HG03045 (cell line): ENCODE data around the gene IL25.

Experiments
- ATAC-seq: cut with Tn5 transposase; IDR thresholded peaks from one replicate; pipeline ENCODE4 v1.9.1; 2021; ENCODE audit warnings: mild to moderate bottlenecking, moderate library complexity; ENCODE audit not compliant: unreplicated experiment

IL25 gene

DNA sequence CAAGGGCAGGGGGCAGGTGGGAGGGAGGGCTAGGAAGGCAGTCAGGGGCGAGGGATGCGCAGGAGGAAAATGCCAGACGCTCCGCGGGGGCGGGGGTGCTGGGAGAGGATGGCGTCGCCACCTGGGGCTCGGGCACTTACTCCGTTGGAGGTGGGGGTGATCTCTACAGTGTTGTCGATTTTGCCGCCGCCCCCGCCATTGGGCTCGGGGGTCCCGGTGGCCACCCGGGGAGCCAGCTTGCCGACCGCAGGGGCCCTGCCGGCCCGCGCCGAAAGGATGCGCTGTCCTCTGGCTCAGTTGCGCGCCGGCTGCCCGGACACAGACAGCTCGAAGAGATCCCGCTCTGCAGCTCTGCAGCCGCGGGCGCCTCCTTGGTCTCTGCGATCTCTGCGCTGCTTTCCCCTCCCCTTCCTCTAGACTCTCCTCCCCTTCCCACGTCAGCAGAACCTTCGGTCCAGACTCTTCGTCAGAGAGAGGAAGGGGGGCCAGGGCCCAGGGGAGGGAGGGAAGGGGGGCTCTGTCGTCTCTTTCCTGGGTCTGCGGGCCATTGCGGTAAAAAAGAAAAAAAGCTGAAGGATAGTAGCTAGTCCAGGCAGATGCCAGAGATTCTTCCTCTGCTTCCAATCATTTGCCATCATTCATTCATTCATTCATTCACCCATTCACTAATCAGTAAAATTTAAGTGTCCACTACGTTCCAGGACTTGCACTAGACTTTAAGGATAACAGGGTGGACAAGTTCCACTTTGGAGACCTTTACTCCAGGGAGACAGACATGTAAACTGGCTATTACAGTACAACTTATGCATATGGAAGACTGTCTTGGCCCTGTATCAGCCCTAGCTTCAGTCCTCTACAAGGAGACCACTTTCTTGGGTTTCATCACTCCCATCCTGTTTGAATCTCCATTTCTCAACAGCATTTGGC is 19.8 kb upstream of the IL25 start, which contains the start of gene SLC22A17:
SLC22A17 (minus strand) TSS at position 382 of the 927 bp plus-strand sequence.
- ATAC-seq, result no peak

DNA sequence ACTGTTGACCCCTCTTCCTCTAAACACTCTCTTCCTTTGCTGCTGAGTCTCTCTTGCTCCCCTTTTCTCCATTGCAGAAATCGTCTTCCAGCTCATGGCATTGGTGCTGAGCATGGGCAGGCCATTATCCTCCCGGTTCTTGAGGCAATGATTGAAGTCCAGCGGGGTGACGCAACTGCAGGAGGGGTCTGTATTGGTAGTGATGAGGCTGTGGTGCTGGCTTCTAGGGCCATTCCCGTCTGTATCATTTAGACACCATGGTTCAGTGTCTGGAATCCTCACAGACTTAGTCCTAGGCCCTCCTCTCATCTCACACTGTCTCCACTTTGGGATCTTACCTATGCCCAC is 19.2 kb upstream of the IL25 start:
- no peak for ATAC-seq

DNA sequence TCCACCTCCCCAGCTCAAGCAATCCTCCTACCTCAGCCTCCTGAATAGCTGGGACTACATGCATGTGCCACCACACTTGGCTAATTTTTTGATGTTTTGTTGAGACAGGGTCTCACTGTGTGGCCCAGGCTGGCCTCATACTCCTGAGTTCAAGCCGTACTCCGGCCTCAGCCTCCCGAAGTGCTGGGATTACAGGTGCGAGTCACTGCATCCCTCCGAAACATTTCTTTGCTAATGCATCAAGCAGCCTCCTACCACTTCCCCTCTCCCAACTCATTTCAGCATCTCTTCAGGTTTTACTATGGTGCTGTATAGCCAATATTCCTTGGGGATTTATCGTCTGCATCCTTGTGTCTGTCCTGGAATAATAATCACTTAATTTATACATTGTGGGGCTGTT is 17.6 kb upstream of the IL25 start:
- ATAC-seq, result no peak

DNA sequence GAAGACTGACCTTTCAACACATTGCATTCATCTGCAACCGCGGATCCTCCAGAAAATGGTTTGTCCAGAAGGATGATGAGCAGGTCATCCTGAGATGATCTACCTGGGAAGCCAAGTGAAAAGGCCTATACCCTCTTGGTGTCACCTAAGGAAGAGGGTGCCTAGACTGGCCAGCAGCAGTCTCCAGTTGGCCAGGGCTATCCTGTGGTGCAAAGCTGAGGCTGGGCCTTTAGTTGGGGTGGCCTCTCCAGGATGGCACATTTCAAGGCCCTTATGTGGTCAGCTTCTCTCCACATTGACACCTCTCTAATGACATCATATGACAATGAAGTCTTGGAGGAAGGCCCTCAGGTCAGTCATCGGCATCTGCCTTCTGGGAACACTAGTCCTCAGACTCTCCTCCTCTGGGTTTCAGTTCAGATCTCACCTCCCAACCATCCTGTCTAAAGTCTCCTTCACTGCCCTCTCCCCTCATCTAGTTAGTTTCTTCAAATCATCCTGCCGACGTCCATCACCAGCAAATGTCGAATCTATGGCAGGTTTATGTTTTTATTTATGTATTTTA is 16.7 kb upstream of the IL25 start:
- no peak for ATAC-seq

DNA sequence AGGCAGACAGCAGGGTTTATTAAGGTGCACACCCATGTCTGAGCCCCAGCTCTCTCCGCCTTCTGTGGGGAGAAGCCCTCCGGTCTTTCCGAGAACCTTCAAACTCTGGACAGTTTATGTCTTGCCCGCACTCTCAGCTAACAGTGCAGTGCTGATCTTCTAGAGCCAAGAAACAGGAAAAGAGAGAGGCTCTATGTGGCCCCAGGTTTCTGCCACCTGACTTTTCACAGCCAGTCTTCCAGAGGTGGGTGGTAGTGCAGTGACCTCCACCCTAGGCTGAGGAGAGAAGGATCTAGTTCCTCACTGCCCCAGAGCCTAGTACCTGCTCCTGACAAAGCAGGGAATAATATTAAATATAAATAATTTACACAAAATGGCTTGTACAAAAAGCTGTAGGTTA is 15.9 kb upstream of the IL25 start:
- ATAC-seq, result no peak

DNA sequence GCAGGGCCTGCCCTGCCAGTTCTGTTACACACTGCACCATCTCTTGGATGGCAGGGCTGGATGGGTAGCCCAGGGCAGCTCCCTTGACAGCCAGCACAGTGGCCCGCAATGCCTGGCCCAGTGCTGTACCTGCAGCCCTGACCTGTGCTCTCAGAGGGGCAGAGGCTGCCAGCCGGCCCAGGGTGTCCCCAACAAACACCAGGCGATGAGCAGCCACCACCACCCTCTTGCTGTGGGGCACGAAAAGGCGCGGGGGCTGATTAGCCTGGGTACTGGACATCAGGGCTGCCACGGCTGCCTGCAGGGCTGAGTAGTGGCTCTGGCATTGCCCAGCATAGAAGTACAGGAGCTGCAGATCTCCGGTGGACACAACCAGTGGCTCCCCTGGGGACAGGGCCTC is 15.3 kb upstream of the IL25 start:
- ATAC-seq, result no peak

DNA sequence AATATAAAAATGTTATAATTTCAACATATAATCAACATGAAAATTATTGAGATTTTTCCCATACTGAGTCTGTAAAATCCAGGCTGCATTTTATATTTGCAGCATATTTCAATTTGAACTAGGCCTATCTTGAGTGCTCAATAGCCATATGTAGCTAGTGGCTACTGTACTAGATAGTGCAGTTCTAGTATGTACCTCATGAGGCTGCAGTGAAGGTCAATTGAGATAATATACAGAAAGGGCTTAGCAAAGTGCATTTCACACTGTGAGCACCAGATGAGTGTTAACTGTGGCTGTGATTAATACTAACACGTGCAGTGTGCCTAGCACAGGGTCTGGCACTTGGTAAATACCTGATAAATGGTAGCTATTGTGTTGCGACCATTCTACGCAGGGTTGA is 14.6 kb upstream of the IL25 start:
- ATAC-seq, result no peak

DNA sequence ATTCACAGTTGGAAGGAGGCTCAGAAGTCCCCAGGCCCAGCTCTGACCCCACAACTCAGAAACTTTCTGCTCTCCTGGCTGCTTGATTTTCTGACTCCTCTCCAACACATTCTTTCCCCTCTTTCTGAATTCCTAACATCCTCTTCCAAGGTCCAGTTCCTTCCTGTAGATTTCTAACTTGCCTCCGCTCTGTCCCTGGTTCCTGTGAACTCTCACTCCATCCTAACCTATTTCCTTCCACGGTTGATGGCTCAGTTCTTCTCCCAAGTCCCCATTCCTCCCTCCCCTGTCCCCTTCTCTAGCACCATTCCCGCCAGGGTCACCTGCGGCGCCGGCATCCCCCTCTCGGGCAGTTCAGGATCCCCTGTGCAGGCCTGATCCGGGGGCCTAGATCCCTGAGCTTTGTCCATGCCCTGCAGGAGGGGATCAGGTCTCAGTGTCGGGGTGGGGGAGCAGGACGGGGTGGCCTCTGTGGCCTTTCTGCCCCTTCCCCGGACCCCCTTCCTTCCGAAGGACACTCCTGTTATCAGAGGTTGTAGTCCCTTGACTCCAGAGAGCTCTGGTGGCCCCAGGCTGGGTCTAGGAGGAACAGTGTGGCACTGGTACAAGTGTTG is 13.9 kb upstream of the IL25 start:
- no peak for ATAC-seq

DNA sequence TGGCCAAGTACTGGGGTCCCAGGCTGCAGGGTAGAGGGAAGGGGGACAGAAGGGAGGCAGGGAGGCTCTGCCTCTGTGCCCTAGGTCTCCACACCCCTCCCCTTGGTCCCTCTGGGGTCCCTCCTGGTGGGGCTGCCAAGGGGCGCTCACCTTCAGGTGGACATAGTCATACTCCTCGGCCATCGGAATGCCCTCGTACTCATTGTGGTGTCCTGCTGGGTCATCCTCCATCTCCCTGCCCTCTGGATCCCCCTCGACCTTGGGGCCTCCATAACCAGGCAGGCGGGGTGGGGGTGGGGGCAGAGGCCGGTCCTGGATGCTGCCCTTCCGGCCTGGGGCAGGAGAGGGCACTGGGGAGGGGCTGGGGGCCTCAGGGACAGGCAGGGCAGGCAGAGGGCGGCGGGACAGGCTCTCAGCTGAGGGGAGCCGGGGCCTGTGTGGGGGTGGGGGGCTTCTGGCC is 13.4 kb upstream of the IL25 start:
- no peak for ATAC-seq

DNA sequence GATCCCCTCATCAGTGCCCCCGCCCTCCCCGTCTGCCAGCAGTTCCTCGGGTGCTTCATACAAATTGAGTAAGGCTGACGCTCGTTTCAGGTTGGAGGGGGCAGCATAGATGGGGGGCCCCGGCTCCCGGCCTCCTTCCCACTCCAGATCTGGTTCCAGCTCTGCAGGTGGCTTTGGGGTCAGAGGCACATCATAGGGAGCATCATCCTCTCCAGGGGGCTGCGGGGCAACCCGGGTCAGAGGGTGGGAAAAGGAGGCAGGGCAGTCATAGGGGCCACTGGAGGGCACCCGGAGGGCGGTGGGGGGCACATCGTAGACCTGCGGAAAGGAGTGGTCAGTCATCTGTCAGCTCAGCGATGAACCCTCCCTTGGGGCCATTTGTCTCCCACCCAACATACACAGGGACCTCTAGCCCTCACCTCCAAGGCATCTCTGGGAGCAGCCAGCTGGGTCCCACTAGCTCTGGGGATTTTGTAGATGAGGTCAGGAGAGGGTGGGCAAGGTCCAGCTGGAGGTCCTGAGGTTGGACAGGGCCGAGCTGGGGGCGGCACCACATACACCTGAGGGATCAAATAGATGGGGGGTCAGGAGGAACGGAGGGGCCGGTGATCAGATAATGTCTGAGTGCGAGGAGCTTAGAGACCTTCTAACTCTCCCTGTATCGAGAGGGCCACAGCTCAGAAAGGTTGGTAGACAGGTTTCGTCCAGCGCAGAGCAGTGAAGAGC is 12.7 kb upstream of the IL25 start:
- ATAC-seq, result no peak

DNA sequence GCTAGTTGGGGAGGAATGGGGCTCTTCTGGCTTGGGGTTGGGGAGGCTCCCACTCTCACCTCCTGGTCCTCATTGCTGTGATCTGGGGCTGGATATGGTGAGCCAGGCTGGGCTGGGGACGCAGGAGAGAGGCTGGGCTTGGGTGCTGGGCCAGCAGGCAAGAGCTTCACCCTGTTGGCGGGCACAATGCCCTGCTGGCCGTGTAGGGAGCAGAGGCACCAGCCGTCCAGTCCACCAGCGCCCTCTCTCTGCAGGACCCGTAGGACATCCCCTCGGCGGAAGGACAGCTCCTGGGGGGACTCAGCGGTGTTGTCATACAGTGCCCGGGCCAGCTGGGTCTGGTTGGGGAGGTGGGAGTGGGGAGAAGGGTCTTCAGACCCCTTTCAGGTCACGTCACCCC is 12.1 kb upstream of the IL25 start:
- no peak for ATAC-seq

DNA sequence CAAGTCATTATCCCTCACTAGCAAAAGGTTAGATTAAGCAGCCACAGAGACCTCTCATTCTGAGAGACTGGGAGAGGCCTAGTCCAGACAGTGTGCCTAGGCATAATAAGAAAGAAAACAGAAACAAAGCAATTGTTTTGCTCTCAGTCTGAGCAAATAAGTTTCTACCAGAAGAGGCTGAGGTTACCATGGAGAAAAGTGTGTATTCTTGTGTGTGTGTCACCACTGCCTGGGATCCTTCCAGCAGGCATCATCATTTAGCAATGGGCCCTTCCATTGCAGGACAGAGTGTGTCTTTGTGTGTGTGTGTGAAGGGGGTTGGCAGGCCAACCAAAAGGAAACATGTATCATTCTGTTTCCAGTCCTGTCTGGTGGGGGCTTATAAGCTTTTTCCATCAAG is 11.3 kb upstream of the IL25 start:
- no peak for ATAC-seq

DNA sequence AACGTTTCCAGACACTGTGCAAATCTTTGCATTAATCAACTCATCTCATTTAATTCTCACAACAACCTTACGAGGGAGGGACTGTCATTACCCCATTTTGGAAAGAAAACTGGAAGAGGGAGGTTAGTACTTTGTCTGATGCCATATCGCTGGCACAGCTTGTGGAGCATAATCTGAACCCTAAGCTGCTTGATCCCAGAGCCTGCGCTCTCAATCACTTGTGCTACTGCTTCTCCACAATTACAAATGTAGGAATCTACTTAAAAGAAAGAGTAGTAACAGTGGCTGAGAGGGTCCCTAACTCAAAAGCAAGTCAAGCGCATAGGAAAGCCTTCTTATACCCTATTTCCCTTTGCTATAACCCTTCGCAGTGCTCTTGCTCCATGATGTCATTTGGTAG is 10.8 kb upstream of the IL25 start:
- no peak for ATAC-seq

DNA sequence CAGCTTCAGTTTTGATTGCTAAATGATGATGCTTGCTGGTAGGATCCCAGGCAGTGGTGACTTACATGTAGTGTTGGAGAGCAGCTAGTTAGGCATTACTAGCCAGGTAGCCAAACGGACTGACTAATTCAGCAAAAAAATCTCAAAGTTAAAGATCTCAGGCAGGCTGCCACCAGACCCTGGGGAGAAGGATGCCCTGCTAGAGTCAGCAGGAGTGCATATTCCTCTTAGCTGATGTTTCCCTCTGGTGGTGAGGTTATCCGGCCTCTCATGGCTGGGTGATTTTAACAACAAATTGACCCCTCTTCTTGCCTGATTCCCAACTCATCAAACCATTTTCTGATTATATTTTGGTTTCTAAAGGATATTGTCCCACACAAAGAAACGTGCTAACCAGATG is 10.4 kb upstream of the IL25 start:
- ATAC-seq, result no peak

DNA sequence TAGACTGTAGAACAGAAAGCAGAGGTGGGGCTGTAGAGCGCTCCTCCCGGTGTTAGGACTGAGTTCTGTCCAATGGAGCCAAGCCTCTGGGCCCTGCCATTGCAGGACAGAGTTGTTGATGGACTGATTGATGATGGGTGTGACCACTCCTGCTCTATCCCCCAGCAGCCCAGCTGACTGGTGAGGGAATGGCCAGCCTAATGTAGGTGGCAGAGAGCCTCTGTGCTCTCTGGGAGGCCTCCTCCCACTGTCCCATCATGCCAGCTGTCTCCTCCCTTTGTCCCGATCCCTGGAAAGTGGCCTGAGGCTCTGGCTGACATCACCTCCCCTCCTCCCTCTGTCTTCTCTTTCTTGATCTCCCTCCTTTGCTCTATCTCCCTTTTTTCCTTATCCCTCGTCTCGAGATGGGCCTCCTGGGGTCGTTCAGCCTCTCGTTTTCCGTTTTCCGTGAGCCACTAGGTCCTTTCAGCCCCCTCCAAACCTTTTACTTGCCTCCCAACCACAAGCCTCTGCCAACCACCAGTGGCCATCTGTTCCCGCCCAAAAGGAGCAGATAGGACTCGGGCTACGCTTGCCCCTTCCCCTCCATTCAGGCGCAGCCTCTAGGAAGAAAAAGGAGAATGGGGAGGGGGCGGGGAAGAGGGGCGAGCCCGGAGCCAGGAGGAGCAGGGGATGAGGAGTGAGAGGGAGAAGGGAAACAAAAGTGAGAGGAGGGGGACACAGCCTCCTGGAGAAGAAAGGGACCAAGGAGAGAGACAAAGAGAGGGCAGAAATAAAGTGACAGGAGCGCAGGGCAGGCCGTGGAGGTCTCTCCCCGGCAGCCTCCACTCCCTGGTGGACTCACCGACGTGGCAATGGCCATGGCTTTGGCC is 8.2 kb upstream of the IL25 start:
- no peak for ATAC-seq

DNA sequence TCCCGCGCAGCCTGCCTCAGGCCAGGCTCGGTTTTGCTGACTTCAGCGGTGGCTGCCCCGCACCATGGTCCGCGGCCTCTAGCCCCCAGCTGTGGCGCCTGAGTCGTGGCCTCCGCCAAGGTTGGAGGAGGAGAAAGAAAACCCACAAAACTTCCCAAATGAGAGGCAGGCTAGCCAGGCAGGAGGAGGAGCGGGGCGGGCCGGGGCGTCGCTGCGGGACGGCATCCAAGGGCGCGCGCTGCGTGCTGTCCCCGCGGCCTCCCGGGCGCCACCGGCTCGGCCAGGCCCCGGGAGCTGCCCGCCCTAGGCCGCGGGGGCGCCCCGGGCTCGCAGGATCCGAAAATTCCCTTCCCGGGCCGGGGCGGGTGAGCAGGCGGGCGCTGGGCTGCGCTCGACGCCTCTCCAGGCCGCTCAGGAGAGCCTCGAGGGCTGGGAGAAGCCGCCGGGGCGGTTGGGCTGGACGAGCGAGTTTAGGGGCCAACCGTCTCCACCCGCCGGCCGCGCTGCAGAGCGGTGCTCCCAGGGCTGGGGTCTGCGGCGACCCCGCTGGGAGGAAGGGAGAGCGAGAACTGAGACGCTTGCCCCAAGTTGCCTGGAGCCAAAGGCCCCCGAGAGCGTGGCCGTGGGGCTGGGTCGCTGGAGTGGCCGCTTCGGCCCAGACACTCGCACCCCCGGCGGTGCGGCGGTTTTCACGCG is 7.4 kb upstream of the IL25 start, which contains the start of gene EFS:
EFS (minus strand) TSS at position 137 of the 696 bp plus-strand sequence. CDS start 147 bp downstream, outside the sequence.
- ATAC-seq, result no peak

DNA sequence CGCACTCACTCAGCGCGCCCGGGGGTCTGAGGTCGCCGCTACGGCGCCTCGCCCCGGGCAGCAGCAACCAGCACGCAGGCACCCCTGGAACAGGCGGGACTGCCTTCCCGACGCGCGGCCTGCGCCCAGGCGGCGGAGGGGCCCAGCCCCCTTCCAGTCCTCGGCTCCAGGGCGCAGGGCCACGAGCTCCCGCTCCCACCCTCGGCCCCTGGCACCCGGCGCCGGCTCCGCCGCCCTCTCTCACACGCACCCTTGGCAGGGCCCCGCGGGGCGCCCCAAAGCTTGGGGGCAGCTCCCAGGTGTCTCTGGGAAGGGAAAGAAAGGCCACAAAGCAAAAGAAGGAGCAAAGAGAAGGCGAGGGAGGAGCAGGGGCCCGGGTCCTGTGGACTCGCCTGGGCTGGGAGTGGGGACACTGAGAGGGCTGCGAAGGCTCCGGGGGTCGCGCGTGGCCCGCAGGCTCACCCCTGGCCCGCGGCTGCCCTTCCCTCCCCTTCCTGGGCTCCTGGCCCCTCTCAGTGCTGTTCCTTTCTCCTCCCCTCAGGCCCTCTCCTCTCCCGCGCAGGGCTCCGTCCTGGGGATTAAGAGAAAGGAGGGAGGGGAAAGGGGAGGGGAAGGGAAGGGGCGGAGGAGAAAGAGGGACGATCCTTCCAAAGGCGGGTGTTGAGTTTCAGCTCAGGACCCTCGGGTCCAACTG is 6.7 kb upstream of the IL25 start:
- ATAC-seq, result no peak

DNA sequence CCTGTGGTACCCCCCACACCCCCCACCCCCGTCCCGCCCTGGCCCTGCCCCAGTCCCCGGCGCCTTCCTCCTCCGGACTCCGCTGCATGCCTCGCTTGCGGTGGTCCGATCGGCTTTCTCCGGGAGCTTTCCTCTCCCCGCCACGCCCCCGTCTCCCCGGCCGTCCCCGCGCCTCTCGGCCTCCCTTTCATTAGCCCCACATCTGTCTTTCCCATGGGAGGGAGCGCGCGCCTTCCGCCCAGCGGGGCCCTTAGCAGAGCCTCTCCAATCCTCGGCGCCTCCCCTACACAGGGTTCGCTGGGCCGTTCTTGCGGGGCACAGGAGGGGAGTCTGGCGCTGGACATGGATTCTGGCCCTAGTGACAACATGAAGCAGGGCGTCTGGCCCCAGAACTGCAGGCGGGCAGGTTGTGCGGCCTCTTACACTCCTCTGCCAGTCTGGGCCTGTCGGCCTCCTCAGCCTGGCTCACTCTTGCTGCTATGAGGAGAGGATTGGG is 6.1 kb upstream of the IL25 start:
- ATAC-seq, result no peak

DNA sequence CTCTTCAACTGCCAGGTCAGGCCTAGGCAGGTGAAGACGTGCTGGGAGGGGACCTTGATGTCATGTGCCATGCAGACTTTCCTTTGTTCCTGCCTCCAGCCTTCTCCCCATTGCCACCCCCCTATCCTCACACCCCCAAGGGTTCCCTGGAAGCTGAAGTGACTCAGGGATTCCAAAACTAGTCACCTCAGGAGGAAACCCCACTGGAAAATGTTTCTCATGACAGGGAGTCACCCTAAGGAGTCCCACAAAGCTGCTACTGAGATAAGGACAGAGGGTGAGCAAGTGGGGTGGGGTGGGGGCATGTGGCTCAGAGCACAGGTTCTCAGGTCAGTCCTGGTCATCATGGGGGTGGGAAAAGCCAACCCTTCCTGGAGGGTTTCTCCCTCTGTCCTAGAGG is 2.4 kb upstream of the IL25 start:
- ATAC-seq, result no peak
